Measurements from ENCODE around the gene IMMT. TPM values are rescaled to one million over a fixed set of nuclear protein-coding genes. Genes with fewer than 3 reads are reported as not detected.
A peak's percentile ranks its signal among the peaks of the same experiment; 100 is the strongest.
"Not testable (repeated sequence)": the region's sequence is repeated elsewhere in the genome, so short reads cannot be mapped to it uniquely, and the experiment has no call there.

Gene IMMT
- total RNA-seq, 1 experiment from 2014 or later = 73.1 TPM

DNA sequence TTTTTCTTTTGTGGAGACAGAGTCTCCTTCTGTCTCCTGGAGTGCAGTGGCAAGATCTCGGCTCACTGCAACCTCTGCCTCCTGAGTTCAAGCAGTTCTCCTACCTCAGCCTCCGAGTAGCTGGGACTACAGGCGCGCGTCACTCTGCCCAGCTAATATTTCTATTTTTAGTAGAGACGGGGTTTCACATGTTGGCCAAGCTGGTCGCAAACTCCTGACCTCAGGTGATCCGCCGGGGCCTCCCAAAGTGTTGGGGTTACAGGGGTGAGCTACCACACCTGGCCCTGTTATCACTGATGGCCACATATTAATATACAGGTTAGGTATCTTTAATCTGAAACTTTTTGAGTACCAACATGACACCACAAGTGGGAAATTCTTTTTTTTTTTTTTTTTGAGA is 7.4 kb upstream of the IMMT start:
- Histone ChIP-seq H3K4me1 (replicated peaks) (no peaks in the 10 kb centered on the region; the same call in 1 of the 2 replicates), H3K4me3 (no peak overlapping the region), H3K27me3 (replicated peaks) (no peaks in the 10 kb centered on the region), H3K9me3 (replicated peaks) (no peaks in the 10 kb centered on the region), H3K27ac (no peak overlapping the region), H3K36me3 (peaks cover 24% of the 10 kb centered on the region)
- no peak for DNase-seq (ENCODE audit: low read depth in 1 of 2, low spot score in 2 of 2)

DNA sequence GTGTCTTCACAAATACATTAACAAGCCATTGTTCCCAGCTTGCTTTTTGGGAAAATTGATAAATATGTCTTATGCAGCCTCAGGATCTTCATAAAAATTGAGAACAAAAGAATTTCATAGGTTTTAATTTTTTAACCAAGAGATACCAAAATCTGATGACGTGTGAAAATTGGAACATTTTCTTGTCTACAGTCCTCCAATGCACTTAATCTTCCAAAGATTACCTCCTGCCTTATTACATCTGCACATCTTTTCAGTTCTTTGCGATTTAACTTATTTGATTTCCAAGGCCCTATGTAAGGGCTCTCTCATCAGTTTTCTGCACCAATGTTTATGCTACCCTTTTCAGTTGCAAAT is 7.1 kb upstream of the IMMT start:
- H3K4me3 ChIP-seq = no peak overlapping the region
- H3K27me3 ChIP-seq (replicated peaks) = no peaks in the 10 kb centered on the region

GRCh38 chr2:86201671-86202335 is 6.5 kb upstream of the IMMT start:
- Histone ChIP-seq H3K36me3 (peaks cover 15% of the 10 kb centered on the region), H3K9me3 (replicated peaks) (no peaks in the 10 kb centered on the region), H3K4me1 (replicated peaks) (no peaks in the 10 kb centered on the region; the same call in 1 of the 2 replicates), H3K4me3 (no peak overlapping the region), H3K27ac (no peak overlapping the region), H3K27me3 (replicated peaks) (no peaks in the 10 kb centered on the region)
- no peak for DNase-seq (ENCODE audit: low read depth in 1 of 2, low spot score in 2 of 2)

More for the DNA sequence above, 7.1 kb upstream of the IMMT start:
- H3K4me1 ChIP-seq (replicated peaks) = no peaks in the 10 kb centered on the region; the same call in 1 of the 2 replicates
- no peak for DNase-seq (ENCODE audit: low read depth in 1 of 2, low spot score in 2 of 2)
- H3K9me3 ChIP-seq (replicated peaks) = no peaks in the 10 kb centered on the region
- peaks cover 20% of the 10 kb centered on the region for H3K36me3 ChIP-seq
- H3K27ac ChIP-seq = no peak overlapping the region

GRCh38 chr2:86200564-86200963 is 5.3 kb upstream of the IMMT start:
- not testable (repeated sequence) for H3K4me3 ChIP-seq, H3K36me3 ChIP-seq

DNA sequence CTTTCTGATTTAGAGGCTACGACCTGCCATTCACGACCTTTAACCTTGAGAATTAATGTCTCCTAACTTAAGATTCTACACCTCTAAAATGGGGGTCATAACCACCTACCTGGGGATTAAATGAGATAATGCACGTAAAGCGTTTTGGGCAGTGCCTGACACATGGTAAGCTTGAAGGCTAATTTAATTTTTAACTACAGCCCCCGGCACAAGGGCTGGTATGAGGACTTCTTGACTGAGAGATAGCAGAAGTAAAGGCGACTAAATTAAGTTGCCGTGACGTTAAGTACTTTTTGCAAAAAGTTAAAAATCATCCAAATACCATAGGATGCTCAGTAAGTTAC is 4.5 kb upstream of the IMMT start:
- Histone ChIP-seq H3K4me1 (replicated peaks) (peaks cover 9% of the 10 kb centered on the region), H3K27me3 (replicated peaks) (no peaks in the 10 kb centered on the region), H3K36me3 (peaks cover 6% of the 10 kb centered on the region), H3K9me3 (replicated peaks) (no peaks in the 10 kb centered on the region), H3K4me3 (peak overlapping the region; percentile 61), H3K27ac (no peak overlapping the region)
- no peak for DNase-seq (ENCODE audit: low read depth in 1 of 2, low spot score in 2 of 2)

More at GRCh38 chr2:86200564-86200963, 5.3 kb upstream of the IMMT start:
- DNase-seq (ENCODE audit: low read depth in 1 of 2, low spot score in 2 of 2); H3K27ac ChIP-seq; H3K4me1 ChIP-seq (replicated peaks); H3K27me3 ChIP-seq (replicated peaks); H3K9me3 ChIP-seq (replicated peaks): not testable (repeated sequence)

DNA sequence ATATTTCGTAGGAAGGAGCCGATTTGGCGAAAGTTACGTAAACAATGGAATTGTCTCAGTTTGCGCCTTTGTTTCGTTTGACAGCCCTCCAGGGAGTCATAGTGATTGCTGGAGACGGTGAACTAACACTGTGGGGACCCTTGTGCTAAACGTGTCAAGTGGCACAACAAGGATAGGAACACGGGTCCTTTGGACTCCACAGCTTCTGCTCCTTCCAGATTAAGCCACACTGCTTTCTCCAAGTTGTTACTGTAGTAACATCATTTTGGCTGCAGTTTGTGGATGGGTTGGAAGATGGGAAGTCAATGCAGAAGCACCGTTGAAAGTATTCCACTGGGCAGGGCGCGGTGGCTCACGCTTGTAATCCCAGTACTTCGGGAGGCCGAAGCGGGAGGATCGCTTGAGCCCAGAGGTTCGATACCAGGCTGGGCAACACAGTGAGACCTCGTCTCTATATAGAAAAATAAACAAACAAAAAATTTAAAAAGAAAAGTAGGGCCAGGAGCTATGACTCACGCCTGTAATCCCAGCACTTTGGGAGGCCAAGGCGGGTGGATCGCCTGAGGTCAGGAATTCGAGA is 636 bp upstream of the IMMT start:
- DNase-seq (ENCODE audit: low read depth in 1 of 2, low spot score in 2 of 2) = peak in 1 of 2 experiments; percentile 48
- peaks cover 13% of the 10 kb centered on the region for H3K36me3 ChIP-seq
- peak overlapping the region; percentile 86 for H3K4me3 ChIP-seq
- H3K9me3 ChIP-seq (replicated peaks) = no peaks in the 10 kb centered on the region
- H3K4me1 ChIP-seq (replicated peaks) = peaks cover 18% of the 10 kb centered on the region
- H3K27ac ChIP-seq = peak overlapping the region; percentile 95
- H3K27me3 ChIP-seq (replicated peaks) = no peaks in the 10 kb centered on the region

- DNase-seq (ENCODE audit: low read depth in 1 of 2, low spot score in 2 of 2) = no peak
- Histone ChIP-seq H3K4me1 (replicated peaks) (peaks cover 18% of the 10 kb centered on the region), H3K4me3 (peak overlapping the region; percentile 86), H3K9me3 (replicated peaks) (no peaks in the 10 kb centered on the region), H3K36me3 (peaks cover 25% of the 10 kb centered on the region), H3K27me3 (replicated peaks) (no peaks in the 10 kb centered on the region), H3K27ac (peak overlapping the region; percentile 95)
These were observed 559 bp downstream of the IMMT start for GRCh38 chr2:86194751-86195054.

DNA sequence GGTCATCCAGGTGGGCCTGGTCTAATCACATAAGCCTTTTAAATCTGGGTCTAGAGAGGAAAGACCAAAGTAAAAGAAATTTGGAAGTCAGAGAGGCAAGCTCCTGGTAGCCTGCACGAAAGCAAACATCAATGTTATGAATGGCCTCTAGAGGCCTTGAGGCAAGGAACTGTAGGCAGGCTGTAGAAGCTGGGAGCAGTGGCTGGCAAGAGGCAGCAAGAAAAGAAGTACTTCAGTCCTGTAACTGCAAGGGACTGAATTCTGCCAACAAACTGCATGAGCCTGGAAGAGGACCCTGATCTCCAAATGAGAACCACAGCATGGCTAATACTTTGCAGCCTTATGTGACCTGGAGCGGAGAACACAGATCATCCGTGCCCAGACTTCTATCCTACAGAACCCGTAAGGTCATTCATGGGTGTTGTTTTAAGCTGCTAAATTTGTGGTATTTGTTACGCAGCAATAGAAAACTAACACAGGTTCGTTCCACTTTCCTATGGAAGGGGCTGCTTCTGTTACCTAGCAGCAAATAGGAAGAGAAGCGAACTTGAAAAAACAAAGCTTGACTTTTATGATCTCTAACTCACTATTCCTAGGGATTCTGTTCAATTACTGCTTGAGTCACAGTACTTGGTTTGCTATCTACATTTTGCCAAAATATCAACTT is 1.2 kb downstream of the IMMT start:
- Histone ChIP-seq H3K9me3 (replicated peaks) (no peaks in the 10 kb centered on the region), H3K4me1 (replicated peaks) (peaks cover 18% of the 10 kb centered on the region), H3K27me3 (replicated peaks) (no peaks in the 10 kb centered on the region), H3K4me3 (peak overlapping the region; percentile 86), H3K36me3 (peaks cover 25% of the 10 kb centered on the region), H3K27ac (no peak overlapping the region; the same call in 1 of the 2 replicates)
- DNase-seq (ENCODE audit: low read depth in 1 of 2, low spot score in 2 of 2) = no peak

GRCh38 chr2:86189782-86190416 is 5.4 kb downstream of the IMMT start:
- Histone ChIP-seq H3K27ac (no peak overlapping the region), H3K36me3 (peaks cover 40% of the 10 kb centered on the region), H3K4me3 (no peak overlapping the region), H3K4me1 (replicated peaks) (peaks cover 9% of the 10 kb centered on the region), H3K27me3 (replicated peaks) (no peaks in the 10 kb centered on the region), H3K9me3 (replicated peaks) (no peaks in the 10 kb centered on the region)
- DNase-seq (ENCODE audit: low read depth in 1 of 2, low spot score in 2 of 2) = no peak

- no peak for DNase-seq (ENCODE audit: low read depth in 1 of 2, low spot score in 2 of 2)
- no peaks in the 10 kb centered on the region for H3K27me3 ChIP-seq (replicated peaks)
- H3K27ac ChIP-seq = no peak overlapping the region
- no peak overlapping the region for H3K4me3 ChIP-seq
- H3K36me3 ChIP-seq = peaks cover 34% of the 10 kb centered on the region
- H3K4me1 ChIP-seq (replicated peaks) = no peaks in the 10 kb centered on the region
- no peaks in the 10 kb centered on the region for H3K9me3 ChIP-seq (replicated peaks)
These were observed 8.8 kb downstream of the IMMT start for GRCh38 chr2:86186431-86186830.

DNA sequence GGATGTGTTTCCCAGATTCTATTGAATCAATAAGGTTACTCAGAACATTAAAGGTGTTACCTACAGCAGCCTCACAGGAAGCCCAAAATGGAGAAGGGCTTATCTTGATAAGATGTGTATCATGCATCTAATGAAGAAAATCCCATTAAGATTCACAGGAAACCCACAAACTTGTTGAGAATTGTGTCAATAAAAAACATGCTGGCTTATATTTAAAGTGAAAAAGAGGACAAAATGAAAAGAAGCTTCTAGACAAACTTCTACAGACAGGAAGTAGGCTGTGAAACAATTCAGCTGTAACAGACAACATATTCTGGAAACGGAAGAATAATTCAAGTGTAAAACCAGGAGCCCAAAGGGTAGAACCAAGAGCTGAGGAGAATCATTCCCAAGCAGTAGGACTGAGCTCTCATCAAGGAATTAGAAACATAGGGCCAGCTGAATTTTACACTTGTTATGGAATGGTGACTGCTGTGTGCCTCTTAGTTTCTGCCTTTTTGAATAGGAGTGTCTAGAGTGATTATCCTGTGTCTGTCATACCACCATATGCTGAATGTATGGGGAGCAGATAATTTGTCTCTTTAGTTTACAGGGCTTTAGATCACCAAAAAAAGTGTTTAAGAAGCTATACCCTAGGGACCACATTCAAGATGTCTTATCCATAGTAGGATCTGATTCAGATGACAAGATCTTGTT is 9.6 kb downstream of the IMMT start:
- H3K9me3 ChIP-seq (replicated peaks) = no peaks in the 10 kb centered on the region; the same call in 1 of the 2 replicates
- H3K4me1 ChIP-seq (replicated peaks) = no peaks in the 10 kb centered on the region
- no peak overlapping the region for H3K27ac ChIP-seq
- DNase-seq (ENCODE audit: low read depth in 1 of 2, low spot score in 2 of 2) = no peak
- H3K27me3 ChIP-seq (replicated peaks) = no peaks in the 10 kb centered on the region
- peaks cover 36% of the 10 kb centered on the region for H3K36me3 ChIP-seq
- no peak overlapping the region for H3K4me3 ChIP-seq

DNA sequence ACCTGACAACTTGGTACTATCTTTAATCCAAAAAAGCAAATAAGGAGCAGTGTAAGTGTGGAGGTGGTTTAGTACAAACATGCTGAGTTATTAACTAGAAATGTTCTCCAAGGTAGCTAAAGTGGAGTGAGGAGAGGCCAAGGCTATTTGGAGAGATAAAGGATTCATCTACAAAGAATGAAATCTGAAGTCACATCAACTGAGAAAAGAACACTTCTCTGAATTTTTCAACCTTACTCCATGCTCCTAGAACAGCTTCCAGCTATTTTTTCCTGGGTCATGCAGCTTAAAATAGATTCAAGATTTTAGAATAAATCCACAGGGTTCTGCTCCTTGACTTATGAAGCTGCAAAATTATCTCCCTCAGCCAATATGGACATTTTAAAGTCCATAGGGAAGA is 18.7 kb downstream of the IMMT start:
- no peak overlapping the region for H3K4me3 ChIP-seq
- H3K4me1 ChIP-seq (replicated peaks) = no peaks in the 10 kb centered on the region
- H3K9me3 ChIP-seq (replicated peaks) = no peaks in the 10 kb centered on the region; the same call in 1 of the 2 replicates
- peaks cover 89% of the 10 kb centered on the region for H3K36me3 ChIP-seq
- no peaks in the 10 kb centered on the region for H3K27me3 ChIP-seq (replicated peaks)
- no peak overlapping the region for H3K27ac ChIP-seq
- DNase-seq (ENCODE audit: low read depth in 1 of 2, low spot score in 2 of 2) = no peak

GRCh38 chr2:86175828-86176227 is 19.4 kb downstream of the IMMT start:
- no peaks in the 10 kb centered on the region for H3K27me3 ChIP-seq (replicated peaks)
- H3K27ac ChIP-seq = no peak overlapping the region
- H3K4me3 ChIP-seq = no peak overlapping the region
- no peaks in the 10 kb centered on the region for H3K4me1 ChIP-seq (replicated peaks)
- DNase-seq (ENCODE audit: low read depth in 1 of 2, low spot score in 2 of 2) = no peak
- H3K9me3 ChIP-seq (replicated peaks) = no peaks in the 10 kb centered on the region; the same call in 1 of the 2 replicates
- H3K36me3 ChIP-seq = peaks cover 91% of the 10 kb centered on the region
